Spinal cord (tissue), 4 donors: ENCODE measurements around the gene CAVIN1. TPM values are rescaled to one million over a fixed set of nuclear protein-coding genes. Genes with fewer than 3 reads are reported as not detected.

ENCODE experiments used
- polyA plus RNA-seq, 2 donors: library from polyadenylated mRNA; unstranded; fragments of 120-200 nt; gene quantifications; one replicate each; pipeline ENCODE4 v1.2.1, GENCODE V29; 2013; ENCODE audit not compliant: insufficient read length in 2 of 2
- small RNA-seq: library from RNA; depleted of rRNA; stranded (forward); fragments of <200 nt; gene quantifications from one replicate; pipeline ENCODE3, GENCODE V24; 2014; ENCODE audit warnings: low replicate concordance
- total RNA-seq, 2 donors: library from RNA; depleted of rRNA in 1 of 2; stranded (reverse); fragments of 120-200 nt in 1 of 2; fragments of >200 nt in 1 of 2; gene quantifications; one replicate each; pipeline versions ENCODE4 v1.2.3 to v1.2.4, GENCODE V29; 2013 to 2014

The CAVIN1 gene
- total and polyA plus RNA-seq, 4 donors, result 30.9 to 151 (median 58.8) TPM

Small RNA genes lying within 50 kb of the gene (small RNA-seq; reads per million reads assigned to genes)
- not detected for gene RNU7-97P

Other genes with a start within 250 kb of the CAVIN1 start
- gene KCNH4, start 242.1 kb downstream of the CAVIN1 start, total RNA-seq, result under 1 TPM; 0.30 to 0.33 TPM
- 1 to 10 TPM; 1.2 to 2.1 TPM for gene KCNH4, start 242.1 kb downstream of the CAVIN1 start, polyA plus RNA-seq
- gene HCRT, start 237.8 kb downstream of the CAVIN1 start, total RNA-seq, result not detected
- not detected for gene HCRT, start 237.8 kb downstream of the CAVIN1 start, polyA plus RNA-seq
- 10 to 100 TPM in 1 of 2 donors, 1 to 10 TPM in 1; 7.1 to 16.0 TPM for gene GHDC, start 228.8 kb downstream of the CAVIN1 start, total RNA-seq
- 10 to 100 TPM; 11.9 to 14.4 TPM for gene GHDC, start 228.8 kb downstream of the CAVIN1 start, polyA plus RNA-seq
- 10 to 100 TPM; 27.2 to 29.1 TPM for gene STAT5B, start 146.9 kb downstream of the CAVIN1 start, total RNA-seq
- 10 to 100 TPM; 34.9 to 44.1 TPM for gene STAT5B, start 146.9 kb downstream of the CAVIN1 start, polyA plus RNA-seq
- gene STAT5A, start 134.8 kb downstream of the CAVIN1 start, total RNA-seq, result 1 to 10 TPM; 8.3 to 8.5 TPM
- gene STAT5A, start 134.8 kb downstream of the CAVIN1 start, polyA plus RNA-seq, result 1 to 10 TPM; 4.3 to 6.7 TPM
- gene STAT3, start 34.8 kb downstream of the CAVIN1 start, total RNA-seq, result 10 to 100 TPM; 77.6 to 97.5 TPM
- gene STAT3, start 34.8 kb downstream of the CAVIN1 start, polyA plus RNA-seq, result 10 to 100 TPM; 74.1 to 74.5 TPM
- 100 to 1,000 TPM in 1 of 2 donors, 10 to 100 TPM in 1; 71.1 to 321 TPM for gene ATP6V0A1, start 35.6 kb upstream of the CAVIN1 start, total RNA-seq
- 100 to 1,000 TPM; 179 to 218 TPM for gene ATP6V0A1, start 35.6 kb upstream of the CAVIN1 start, polyA plus RNA-seq
- 10 to 100 TPM; 13.0 to 24.2 TPM for gene NAGLU, start 113.0 kb upstream of the CAVIN1 start, total RNA-seq
- gene NAGLU, start 113.0 kb upstream of the CAVIN1 start, polyA plus RNA-seq, result 10 to 100 TPM; 17.2 to 23.4 TPM
- gene HSD17B1, start 129.7 kb upstream of the CAVIN1 start, total RNA-seq, result 1 to 10 TPM in 1 of 2 donors, under 1 TPM in 1; 0.69 to 5.2 TPM
- 1 to 10 TPM; 5.2 to 6.8 TPM for gene HSD17B1, start 129.7 kb upstream of the CAVIN1 start, polyA plus RNA-seq
- gene COASY, start 138.9 kb upstream of the CAVIN1 start, total RNA-seq, result 10 to 100 TPM; 12.8 to 25.7 TPM
- 10 to 100 TPM; 44.8 to 49.7 TPM for gene COASY, start 138.9 kb upstream of the CAVIN1 start, polyA plus RNA-seq
- 10 to 100 TPM; 20.3 to 23.7 TPM for gene MLX, start 143.8 kb upstream of the CAVIN1 start, total RNA-seq
- gene MLX, start 143.8 kb upstream of the CAVIN1 start, polyA plus RNA-seq, result 10 to 100 TPM; 36.7 to 45.4 TPM
- gene PSMC3IP, start 154.5 kb upstream of the CAVIN1 start, total RNA-seq, result 1 to 10 TPM; 5.9 to 10.0 TPM
- gene PSMC3IP, start 154.5 kb upstream of the CAVIN1 start, polyA plus RNA-seq, result 10 to 100 TPM; 18.3 to 24.1 TPM
- 10 to 100 TPM; 41.1 to 50.4 TPM for gene RETREG3, start 186.1 kb upstream of the CAVIN1 start, total RNA-seq
- 10 to 100 TPM; 30.0 to 41.7 TPM for gene RETREG3, start 186.1 kb upstream of the CAVIN1 start, polyA plus RNA-seq
- 10 to 100 TPM; 17.0 to 42.9 TPM for gene TUBG1, start 186.4 kb upstream of the CAVIN1 start, total RNA-seq
- 10 to 100 TPM; 56.9 to 67.4 TPM for gene TUBG1, start 186.4 kb upstream of the CAVIN1 start, polyA plus RNA-seq
- 10 to 100 TPM; 21.1 to 26.9 TPM for gene TUBG2, start 236.0 kb upstream of the CAVIN1 start, total RNA-seq
- 10 to 100 TPM; 62.2 to 85.6 TPM for gene TUBG2, start 236.0 kb upstream of the CAVIN1 start, polyA plus RNA-seq